HTR-8/SVneo (cell line): Measurements from ENCODE around the gene FMN2.

Experiments used
- DNase-seq: peaks from one replicate; pipeline ENCODE4 v3.0.0; 2011; ENCODE audit warnings: low spot score, mixed read lengths; ENCODE audit not compliant: insufficient read length
- FAIRE-seq: peaks from 2 replicates; lab custom pipeline; 2011; peaks lifted over from hg19 to GRCh38; lab: Jason Lieb, UNC

The FMN2 gene

DNA sequence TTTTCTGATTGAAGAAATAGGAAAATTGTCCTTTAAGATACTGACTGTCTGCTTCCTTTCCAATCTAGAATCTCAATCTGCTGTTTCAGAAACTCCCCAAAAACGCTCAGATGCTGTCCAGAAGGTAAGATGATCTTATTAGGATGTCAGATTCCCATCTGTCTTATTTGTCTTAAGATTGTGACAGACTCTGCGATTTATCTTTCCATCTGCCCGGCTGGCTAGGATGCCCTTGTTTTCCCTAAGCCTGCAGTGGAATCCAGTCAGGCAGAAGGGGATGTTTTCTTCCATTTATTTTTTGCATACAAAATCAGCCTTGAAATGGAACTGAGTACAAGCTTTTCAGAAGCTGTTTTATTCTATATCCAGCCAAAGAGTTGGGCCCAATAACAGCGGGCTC lies 96.5 kb downstream of the FMN2 start:
- FAIRE-seq (no peak), DNase-seq (no peak)

DNA sequence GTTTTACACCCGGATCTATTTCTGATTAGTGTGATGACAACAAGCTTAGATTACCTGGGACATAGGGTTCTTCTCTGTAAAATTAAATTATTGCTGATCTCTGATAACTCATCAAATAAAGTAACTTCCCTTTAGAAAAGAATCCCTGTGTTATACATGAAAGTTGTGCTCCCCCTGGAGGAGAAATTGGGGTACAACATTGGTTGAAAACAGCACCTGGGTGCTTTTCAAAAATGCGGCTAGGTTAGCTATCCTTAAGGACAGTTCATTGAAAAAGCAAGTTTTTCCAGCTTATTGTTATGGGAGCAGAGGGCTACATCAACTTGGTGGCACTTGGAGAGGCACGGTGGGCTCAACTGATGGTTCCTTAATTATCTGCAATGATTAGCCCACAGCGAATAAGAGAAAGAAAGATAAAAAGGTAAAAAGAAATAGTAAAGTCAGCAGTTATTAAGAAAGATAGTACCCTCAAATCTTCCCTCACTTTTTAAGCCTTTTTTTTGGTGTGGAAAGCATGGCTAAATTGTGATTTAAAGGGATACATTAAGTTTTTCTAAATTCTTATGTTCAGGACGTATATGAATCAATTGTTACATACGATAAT lies 97.8 kb downstream of the FMN2 start:
- peak; percentile 30 for DNase-seq

DNA sequence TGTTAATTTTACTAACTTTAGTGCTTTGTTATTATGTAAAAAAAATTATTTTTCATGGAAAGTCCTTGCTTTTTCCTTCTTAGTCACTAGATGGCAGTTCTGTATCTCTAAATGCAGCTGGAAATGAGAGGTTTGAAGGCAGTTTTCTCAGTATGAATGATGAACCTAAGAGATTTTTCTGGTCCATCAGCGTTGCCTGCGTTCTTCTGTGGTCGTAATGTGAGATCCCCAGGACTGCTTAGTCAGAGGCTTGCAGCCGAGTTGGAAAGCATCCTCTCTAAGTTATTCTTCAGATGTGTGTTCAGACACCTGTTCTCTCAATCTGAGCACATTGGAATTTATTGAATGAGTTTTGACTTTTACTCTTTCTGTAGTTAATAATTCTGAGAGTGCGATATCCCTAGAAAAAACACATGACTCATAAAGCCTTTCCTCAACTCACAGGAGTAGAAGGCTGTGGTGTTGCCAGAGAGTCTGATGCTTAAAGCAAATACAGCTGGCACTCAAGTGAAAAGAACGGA lies 99.3 kb downstream of the FMN2 start:
- DNase-seq (peak; percentile 76), FAIRE-seq (peak; percentile 49)

More for the DNA sequence above, 97.8 kb downstream of the FMN2 start:
- FAIRE-seq, result no peak

- no peak for FAIRE-seq
- no peak for DNase-seq
Observed at GRCh38 chr1:240192851-240193250, 101.2 kb downstream of the FMN2 start.

DNA sequence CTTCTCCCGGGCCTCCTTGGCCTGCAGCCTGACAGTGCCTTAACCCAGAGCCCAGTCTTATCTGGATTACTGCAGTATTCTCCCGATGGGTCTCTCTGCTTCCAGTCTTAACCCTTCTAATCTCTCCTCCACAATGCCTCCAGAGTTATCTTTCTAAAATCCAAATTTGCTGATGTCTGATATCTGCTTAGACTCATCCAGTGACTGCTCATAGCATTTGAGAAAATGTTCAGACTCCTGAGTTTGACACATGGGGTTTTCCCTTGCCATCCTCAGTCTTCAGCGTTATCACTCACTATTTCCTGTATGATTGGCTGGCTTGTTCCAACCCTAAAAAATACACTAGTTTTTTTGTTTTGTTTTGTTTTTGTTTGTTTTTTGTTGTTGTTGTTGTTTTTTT lies 102.0 kb downstream of the FMN2 start:
- DNase-seq (no peak), FAIRE-seq (no peak)

DNA sequence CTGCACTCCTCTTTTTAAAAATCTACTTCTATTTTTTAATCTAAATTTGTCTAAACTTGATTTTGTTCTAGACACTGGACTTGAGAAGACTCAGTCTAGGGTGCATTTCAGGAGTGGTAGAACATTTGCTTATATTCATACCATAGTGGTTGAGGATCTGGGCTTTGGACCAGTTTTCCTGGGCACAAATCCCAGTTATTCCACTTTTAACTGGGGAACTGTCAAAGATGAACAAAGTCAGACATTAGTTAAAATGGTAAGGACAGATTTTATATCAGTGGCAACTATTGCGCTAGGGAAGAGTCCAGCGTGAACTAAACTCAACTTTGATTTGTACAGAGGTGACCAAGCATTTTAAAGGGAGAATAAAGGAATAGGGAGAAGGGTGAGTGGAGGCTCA lies 102.4 kb downstream of the FMN2 start:
- DNase-seq (no peak), FAIRE-seq (no peak)

GRCh38 chr1:240198376-240198775 lies 106.7 kb downstream of the FMN2 start:
- no peak for FAIRE-seq
- DNase-seq, result no peak

DNA sequence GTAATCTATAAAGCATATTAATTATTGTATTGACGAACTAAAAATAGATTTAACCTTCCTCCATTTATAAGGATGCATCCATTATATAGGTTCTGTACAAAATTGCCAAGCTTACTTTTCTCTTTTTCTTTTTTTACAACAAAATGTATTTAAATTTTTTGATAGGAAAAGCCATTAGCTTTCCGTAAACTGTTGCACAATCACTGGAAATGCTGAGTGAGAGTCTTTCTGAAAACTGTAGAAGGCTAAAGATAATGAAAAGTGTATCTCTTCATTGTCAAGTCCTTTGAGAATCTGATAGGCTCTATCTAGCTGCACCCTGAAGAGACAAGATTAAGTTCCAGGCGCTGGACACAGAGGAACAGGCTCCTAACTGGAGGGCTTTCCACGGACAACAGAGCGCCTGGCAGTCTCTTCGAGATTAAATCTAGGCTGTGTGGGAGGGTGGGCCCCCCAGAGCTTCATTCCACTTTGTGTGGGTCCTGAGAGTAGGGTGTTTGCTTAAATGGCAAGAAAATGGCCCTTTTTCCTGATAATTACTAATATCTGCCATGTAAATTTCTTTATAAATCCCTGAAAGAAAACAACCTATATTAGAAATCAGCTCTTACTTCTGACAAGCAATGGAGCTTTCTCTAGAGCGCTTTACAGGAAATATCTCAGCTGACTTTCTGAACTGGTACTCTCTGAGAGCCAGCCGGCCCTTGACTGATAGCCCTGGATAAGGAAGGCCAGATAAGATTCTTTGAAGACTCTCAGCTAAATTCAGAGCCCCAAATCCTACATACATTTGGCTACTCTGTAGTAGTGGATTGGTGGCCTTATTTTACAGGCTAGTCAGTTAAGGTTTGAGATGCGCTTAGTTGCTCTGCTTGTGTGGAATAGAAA lies 108.3 kb downstream of the FMN2 start:
- DNase-seq (no peak), FAIRE-seq (no peak)

DNA sequence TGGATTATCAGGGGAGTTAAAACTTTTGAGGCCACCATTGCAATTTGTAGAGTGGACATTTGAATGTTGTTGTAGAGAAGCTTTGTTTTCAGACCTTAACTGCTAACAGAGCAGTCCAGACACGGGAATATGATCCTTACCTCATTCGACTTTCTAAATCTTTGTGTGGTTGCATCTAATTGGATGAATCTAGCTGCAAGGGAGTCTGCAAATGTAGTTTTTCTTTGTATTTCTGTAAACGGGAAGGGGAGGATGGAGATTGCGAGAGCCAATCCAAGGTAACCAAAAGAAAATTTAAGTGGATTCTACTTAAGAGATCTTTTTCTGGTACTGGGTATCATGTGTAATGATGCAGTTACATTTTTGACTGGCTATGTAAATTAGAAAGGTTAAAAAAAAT lies 110.2 kb downstream of the FMN2 start:
- DNase-seq (no peak), FAIRE-seq (no peak)

DNA sequence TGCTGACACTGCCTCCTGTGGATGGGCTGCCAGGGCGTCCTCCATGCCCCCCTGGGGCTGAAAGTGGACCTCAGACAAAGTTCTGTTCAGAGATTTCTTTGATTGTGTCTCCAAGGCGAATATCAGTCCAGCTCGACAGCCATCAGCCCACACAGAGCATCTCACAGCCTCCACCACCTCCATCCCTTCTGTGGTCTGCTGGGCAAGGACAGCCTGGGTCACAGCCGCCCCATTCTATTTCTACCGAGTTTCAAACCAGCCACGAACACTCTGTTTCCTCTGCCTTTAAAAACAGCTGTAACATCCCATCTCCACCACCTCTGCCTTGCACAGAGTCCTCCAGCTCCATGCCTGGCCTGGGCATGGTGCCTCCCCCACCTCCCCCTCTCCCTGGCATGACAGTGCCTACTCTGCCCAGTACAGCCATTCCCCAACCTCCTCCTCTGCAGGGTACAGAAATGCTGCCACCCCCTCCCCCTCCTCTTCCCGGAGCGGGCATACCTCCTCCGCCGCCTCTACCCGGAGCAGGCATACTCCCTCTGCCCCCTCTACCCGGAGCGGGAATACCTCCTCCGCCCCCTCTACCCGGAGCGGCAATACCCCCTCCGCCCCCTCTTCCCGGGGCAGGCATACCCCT lies 115.5 kb downstream of the FMN2 start:
- FAIRE-seq, result no peak
- DNase-seq, result no peak

- FAIRE-seq (no peak), DNase-seq (no peak)
Observed at GRCh38 chr1:240210026-240210425, 118.3 kb downstream of the FMN2 start.

DNA sequence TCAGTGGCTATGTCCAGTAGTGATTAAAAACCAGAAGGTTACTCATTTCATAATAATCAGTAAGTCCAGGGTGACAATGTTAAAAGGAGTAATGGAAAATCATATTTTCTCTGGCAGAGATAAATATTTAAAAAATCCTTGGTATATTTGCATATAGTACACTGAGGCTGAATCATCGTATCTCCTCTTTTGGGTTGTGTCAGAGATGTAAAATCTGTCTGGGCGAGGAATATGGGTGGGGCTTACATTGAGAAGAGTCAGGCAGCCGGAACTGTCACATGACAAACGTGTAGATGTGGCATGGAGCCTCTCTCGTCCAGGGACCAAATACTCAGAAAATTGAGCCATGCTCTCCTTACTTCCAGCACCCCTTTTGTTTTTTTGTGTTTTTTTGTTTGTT lies 120.9 kb downstream of the FMN2 start:
- DNase-seq (no peak), FAIRE-seq (no peak)

DNA sequence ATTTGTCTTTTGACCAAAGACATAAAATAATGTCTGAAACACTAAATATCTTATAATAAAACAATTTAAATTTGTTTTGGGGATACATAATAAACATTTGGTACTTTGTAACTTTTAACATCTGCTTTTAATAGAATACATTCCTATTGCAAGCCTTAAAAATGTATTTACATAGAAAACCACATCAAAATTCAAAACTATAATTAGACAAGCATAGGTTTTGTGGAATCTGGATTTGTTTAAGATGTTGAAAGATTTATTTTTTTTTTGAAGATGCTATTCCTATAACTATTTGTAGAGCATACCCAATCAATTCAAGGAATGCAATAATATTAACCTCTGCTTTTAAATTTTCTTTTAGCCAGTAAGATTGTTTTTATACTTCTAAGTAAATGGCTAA lies 125.7 kb downstream of the FMN2 start:
- FAIRE-seq, result no peak
- no peak for DNase-seq

GRCh38 chr1:240219104-240219503 lies 127.4 kb downstream of the FMN2 start:
- FAIRE-seq (no peak), DNase-seq (no peak)

DNA sequence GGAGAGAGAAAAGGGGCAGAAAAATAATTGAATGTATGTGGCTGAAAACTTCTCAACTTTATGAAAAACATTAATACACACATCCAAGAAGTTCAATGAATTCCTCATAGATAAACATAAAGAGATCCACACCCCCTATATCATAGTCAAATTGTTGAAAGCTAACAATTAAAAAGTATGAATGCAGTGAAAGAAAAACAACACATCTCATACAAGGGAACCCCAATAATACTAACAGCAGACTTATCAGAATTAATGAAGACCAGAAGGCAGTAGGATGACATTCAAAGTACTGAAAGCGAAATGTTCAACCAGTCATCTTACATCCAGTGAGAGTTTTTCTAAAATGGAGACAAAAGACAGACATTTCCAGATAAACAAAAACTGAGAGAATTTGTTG lies 134.4 kb downstream of the FMN2 start:
- FAIRE-seq, result no peak
- no peak for DNase-seq

DNA sequence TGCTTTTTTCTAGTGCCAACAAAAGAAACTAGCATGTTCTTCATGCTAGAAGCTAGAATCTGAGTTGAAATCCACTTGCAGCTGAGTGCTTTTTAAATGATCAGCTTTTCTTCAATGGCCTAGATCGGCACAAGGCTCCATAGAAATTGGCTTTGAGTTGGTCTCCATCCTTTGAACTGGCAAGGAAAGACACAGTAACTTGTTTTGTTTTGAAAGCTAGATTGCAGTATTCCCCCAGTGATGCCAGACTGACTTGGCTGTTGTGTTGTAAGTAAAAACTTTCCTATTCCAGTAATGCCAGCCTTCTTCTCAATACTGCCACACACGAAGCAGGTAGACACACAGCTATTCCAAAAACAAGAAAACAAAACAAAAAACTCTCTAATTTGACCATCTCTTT lies 139.1 kb downstream of the FMN2 start:
- FAIRE-seq (no peak), DNase-seq (no peak)

GRCh38 chr1:240232530-240232929 lies 140.8 kb downstream of the FMN2 start:
- no peak for DNase-seq
- no peak for FAIRE-seq

DNA sequence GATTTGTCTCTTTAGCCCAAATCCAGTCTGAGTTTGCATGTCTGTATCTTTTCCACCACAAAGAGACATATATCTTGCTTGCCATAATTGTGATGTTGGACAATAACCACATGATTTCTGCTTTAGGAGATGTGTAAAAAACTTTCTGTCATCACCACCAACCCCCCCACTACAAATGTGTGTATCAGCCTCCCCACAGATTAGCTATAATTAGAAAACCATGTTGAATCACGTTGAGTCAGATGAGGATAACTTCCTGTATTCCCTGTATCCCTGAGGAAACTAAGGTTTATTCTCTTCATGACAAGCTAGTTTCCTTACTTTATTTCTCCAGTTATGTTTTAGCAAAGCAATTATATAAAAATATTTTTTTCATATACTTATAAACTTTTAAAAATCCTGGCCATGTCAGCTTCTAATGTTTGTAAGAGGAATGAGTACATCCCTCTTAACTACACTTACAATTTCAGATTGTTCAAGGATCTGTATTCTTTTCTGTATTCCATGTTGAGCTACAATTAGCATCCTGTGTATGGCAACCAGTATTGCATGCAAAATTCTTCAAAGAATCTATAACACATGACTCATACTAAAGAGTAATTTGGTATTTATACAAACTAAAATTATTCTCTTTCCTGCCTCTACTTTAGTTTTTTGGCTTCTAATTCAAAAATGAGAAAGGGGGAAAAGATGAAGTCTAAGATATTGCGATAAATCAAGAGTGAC lies 143.0 kb downstream of the FMN2 start:
- DNase-seq (no peak), FAIRE-seq (no peak)

DNA sequence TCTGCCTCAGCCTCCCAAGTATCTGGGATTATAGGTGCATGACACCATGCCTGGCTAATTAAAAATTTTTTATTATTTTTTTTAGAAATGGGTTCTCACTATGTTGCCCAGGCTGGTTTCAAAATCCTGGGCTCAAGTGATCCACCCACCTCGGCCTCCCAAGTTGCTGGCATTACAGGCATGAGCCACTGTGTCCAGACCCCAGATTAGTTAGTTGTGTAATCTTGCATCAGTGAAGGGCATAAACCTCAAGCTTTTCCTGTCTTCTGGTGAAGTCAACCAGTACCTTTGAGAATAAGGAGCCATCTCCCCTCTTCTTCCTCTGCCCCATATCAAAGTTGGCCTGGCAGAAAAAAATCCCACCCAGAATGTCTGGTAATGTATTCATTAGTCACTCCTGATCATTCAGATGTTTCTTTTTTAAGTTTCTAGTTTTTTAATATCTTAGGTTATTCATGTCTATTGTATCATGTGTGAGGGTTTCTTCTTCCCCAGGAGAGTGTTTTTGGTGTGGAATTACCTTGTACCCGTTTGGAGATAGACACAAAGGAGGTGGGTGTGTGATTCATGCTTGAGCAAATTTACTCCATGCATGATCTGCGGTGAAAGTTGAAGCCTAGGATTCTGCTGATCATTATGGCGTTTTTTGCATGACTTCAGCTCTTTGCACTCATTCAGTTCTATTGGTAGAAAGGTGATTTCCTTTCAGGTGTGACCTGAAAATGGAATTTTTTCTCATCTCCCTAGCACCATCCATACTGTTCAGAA lies 144.0 kb downstream of the FMN2 start:
- no peak for DNase-seq
- no peak for FAIRE-seq

GRCh38 chr1:240237305-240237721 lies 145.6 kb downstream of the FMN2 start:
- DNase-seq, result no peak
- no peak for FAIRE-seq
